GM19043 (cell line): Measurements from ENCODE around the gene MROH7.

Experiments
- ATAC-seq: cut with Tn5 transposase; IDR thresholded peaks from one replicate; pipeline ENCODE4 v1.9.1; 2021; ENCODE audit warnings: low read depth; ENCODE audit not compliant: unreplicated experiment

MROH7 gene

DNA sequence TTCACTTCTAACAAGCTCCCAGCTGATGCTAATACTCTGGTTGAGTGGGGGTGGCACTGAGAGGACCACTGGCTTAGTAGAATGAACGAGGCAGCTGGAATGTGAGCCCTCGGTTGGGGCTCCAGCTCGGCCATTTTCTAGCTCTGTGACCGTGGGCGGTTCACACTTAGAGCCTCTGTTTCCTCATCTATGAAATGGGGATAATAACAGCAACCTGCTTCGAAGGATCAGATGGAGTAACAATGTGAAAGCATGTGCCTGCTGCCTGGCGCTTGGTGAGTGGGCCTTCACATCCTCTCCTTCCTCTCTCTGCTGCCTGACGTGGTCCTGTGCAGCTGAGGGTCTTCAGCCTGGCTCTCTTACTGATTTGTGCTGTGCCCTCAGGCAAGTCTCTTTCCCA is 53.2 kb downstream of the MROH7 start:
- ATAC-seq = no peak

DNA sequence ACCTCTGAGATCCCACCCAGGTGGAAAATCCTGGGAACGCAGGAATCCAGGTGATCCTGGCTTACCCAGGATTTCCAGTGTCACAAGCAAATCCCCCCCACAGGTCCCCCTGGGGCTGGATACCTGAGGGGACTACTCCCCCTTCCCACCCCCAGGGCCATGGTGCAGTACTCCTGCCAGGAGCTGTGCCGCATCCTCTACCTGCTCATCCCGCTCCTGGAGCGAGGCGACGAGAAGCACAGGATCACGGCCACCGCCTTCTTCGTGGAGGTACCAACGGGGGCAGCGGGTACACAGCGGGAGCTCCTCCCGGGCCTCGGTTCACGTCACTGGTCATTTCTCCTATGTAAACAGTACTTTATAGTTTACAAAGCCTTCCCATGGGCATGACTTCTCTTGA is 53.6 kb downstream of the MROH7 start:
- ATAC-seq = no peak

DNA sequence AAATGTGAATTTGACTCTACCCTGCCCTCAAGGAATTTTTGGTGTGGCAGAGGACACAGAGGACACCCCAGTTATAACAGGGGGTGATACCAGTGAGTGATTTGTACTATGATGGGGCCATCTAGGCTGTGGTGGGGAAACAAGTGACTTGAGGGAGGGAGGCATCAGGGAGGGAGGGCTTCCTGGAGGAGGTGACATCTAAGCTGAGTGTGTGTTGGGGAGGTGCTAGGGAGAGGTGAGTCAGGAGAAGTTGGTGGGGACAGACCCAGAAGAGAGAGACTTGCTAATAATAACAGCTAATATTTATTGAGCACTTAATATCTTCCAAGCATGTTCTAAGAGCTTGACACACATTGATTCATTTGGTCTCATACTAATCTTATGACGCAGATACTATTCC is 54.2 kb downstream of the MROH7 start:
- no peak for ATAC-seq

DNA sequence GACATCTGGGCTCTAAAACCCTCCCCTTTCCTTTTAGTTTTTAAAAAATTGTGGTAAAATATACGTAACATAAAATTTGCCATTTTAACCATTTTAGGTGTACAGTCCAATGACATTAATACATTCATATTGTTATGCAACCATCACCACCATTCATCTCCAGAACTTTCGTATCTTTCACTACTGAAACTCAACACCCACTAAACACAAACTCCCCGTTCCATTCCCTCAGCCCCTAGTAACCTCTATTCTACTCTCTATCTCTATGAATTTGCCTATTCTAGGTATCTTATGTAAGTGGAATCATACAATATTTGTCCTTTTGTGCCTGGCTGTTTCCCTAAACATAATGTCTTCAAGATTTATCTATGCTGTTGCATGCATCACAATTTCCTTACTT is 54.7 kb downstream of the MROH7 start:
- ATAC-seq = no peak

DNA sequence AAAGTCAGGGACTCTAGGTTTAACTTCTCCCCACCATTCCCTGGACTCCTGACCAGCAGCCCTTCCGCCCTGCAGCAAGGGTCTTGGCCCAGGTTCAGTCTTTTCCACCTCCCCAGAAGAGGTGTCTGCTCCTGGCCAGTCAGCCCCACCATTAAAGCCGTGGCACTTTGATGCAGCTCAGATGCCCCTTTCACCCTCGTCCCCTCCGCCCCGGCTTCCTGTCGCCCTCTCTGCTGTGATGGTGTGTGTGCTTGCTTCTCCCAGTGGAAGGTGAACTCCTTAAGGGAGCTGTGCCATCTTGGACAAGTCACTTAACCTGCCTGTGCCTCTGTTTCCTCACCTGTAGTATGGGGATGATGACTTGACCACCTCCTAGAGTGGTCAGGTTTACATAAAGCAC is 56.3 kb downstream of the MROH7 start:
- ATAC-seq = no peak

DNA sequence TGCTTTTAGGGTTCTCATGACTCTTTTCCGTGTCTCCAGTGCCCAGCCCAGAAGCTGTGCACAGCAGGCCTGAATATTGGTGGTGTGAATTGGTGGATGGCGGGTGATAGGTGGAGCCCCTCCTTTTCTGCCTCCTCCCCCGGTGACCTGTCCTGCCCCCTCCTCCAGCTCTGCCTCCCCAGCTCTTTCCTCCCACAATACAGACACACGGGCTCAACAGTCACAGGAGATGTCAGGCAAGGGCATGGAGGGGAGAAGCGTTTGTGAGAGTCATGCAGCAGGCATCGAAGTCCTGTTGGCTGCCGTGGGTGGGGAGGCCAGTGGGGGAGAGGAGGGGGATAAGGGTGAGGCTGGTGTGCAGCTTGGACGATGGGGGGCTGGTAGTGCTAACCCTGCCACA is 56.8 kb downstream of the MROH7 start:
- no peak for ATAC-seq

DNA sequence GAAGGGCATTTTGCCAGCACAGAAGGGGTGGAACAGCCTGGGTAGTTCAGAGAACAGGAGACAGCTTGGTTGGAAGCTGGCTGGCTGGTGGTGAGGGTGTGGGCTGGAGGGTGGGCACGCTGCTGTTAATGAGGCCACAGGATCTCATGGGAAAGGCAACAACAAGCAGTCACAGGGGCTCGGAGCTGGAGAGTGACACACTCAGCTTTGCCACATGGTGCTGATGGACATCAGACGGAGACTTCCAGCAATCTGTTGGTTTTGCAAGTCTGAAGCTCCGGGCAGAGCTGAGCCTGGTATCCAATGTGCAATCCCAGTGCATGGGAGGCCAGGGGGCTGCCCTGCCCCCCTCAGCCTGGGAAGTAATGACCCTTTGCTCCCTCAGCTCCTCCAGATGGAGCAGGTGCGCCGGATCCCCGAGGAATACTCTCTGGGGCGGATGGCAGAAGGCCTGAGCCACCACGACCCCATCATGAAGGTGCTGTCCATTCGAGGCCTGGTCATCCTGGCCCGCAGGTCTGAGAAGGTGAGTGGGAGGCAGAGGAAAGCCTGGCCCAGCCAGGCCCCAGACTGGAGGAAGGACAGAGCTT is 58.4 kb downstream of the MROH7 start:
- ATAC-seq = no peak

DNA sequence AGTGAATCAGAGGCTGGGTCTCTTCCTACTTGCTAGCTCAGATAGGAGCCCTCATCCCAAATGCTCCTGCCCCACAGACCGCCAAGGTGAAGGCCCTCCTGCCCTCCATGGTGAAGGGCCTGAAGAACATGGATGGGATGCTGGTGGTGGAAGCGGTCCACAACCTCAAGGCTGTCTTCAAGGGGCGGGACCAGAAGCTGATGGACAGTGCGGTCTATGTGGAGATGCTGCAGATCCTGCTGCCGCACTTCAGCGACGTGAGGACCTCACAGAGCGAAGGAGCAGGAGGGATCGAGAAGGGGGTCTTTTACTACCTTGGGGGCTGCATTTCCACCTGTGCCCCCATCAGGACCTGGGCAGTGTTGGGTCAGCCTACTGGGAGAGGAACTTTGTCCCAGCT is 59.5 kb downstream of the MROH7 start:
- ATAC-seq = no peak

DNA sequence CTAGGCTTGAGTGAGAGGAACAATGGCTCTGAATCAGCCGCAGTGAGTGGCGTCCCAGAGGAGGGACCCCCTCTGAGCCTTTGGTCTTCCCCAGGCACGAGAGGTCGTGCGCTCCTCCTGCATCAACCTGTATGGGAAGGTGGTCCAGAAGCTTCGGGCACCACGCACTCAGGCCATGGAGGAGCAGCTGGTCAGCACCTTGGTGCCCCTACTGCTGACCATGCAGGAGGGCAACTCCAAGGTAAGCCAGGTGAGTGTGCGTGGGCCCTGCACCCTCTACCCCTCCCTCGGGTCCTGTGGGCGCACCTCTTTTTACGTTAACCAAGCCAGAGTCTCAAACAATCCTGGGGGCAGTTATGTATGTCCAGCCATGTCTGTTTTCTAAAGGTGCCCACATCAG is 60.4 kb downstream of the MROH7 start:
- ATAC-seq = no peak

DNA sequence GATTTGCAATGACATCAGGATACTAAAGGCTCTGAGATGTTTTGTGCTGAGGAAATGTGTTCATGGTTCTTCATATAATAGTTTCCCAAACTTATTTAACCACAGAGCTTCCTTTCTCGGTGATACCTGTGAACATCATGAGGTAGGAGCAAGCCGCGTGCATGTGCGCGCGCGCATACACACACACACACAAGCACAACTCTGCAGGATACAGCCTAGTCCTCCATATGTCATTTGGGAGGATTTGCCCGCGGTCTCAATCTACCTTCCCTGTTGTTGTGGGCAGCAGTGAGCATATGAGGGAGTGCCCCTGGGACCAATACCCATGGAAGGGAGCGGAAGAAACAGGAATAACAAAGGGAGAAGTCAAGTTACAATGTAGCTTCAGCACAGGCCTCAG is 61.9 kb downstream of the MROH7 start:
- ATAC-seq = no peak

DNA sequence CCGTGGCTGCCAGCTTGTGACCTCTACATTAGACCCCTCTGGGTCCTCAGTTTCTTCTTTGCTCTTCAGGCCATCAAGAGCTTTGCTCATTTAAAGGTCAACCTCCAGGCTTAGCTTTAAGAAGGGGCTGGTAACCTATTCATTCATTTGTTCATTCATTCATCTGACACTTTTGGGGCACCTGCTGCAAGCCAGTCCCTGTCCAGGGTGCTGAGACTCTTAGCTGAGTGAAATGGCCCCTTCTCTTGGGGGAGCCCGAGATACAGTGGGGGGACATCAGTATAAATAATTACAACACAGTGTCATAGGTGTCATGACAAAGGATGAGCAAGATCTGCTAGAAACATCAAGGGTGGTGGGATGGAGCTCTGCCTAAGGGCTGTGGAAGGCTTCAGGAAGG is 63.6 kb downstream of the MROH7 start:
- no peak for ATAC-seq

DNA sequence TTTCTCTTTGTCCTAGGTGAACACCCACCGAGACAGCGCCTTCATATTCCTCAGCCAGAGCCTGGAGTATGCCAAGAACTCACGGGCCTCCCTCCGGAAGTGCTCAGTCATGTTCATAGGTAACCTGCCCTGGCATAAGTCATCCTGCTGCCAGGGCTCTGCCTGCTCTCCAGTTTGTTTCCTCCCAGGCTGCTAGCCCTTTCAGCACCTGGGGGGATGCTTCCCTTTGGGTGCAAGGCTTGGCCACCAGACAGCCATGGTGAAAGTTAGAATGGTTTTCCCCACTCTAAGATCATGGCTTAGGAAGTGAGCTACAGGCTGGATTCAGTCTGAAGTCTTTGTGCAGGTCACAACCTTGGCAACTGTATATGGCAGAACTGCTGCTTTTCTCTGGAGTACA is 64.8 kb downstream of the MROH7 start:
- ATAC-seq = no peak

DNA sequence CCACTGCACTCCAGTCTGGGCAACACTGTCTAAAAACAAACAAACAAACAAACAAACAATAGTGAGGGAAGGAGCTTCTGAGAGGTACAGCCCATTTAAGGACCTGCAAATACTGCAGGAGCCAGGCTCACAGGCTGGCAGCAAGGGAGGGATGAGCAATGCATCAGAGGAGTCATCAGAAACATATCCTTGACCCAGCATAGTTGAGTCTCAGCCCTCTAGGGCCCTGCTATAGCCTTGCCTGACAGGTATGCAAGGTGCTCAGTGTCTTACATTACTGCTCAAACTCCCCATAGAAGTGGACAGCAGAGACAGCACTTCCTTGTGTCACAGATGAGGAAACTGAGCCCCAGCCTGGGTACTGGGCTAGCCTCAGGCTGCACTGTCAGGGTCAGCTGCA is 66.8 kb downstream of the MROH7 start:
- no peak for ATAC-seq

DNA sequence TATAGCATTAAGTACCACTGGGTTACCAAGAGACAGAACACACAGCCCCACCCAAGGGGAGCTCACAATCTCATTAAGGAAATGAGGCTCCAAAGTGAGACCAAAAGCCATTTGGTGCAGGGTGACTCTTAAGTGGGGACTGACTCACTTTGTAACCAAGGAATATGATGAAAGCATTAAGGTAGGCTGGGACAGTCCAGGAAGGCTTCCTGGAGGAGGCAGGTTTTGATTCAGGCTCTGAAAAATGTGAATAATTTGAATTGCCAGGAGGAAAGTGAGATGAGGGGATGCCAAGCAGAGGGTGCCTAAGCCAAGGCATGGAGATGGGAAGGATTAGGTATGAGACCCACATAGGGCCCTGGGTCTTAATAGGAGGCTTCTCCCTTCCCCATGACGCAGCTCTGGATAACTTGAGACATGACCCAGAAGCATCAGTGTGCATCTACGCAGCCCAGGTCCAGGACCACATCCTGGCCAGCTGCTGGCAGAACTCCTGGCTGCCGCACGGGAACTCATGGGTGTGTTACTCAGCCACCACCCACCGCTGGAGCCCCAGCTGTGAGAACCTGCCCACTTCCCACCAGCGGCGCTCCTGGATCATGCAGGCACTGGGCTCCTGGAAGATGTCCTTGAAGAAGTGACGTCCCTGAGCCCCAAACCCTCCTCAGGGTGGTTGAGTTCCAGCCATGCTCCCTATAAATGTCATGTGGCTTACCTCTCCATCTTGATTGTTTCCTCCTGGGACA is 68.1 kb downstream of the MROH7 start:
- no peak for ATAC-seq

DNA sequence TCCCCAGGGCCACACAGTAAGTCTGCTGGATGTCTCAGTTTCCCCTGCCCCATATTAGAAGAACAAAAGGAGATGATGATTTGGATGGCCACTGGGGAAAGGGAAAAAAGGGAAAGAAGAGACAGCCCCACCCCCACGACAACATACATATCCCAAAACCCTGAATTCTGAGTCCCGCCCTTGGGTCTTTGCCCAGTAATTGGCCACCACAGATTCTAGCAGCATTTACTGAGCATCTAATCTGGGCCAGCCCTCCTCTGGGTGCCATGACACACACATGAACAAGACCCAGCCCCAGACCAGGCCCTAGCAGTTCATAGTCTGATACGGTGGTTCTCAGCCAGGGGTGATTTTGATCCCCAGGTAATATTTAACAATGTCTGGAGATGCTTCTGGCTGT is 68.8 kb downstream of the MROH7 start:
- ATAC-seq = no peak

DNA sequence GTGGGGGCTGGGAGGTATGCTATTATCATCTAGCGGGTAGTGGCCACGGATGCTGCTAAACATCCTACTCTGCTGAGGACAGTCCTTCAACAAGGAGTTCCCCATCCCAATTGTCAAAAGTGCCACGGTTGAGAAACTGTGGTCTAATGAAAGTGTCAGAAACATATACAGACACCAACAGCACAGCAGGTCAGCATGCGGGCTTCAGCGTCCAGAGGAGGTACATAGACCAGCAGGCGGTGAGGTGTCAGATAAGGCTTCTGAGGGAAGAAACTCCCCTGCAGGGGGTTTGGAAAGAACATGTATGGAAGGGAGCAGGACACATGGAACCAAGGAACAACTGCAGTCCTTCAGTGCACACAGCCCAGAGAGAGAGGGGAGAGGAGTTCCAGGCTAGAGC is 69.3 kb downstream of the MROH7 start:
- ATAC-seq = no peak

DNA sequence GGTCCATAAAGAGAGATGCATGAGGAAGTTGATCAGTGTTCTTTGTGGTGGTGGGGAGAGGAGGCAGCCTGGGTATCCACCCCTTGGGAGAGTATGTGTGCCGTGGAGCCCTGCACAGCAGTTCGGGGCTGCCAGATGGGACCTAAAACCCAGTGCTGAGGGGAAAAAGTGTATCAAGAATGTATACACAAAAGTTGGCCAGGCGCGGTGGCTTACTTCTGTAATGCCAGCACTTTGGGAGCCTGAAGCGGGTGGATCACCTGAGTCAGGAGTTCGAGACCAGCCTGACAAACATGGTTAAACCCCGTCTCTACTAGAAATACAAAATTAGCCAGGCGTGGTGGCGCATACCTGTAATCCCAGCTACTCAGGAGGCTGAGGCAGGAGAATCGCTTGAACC is 70.0 kb downstream of the MROH7 start:
- ATAC-seq = no peak

DNA sequence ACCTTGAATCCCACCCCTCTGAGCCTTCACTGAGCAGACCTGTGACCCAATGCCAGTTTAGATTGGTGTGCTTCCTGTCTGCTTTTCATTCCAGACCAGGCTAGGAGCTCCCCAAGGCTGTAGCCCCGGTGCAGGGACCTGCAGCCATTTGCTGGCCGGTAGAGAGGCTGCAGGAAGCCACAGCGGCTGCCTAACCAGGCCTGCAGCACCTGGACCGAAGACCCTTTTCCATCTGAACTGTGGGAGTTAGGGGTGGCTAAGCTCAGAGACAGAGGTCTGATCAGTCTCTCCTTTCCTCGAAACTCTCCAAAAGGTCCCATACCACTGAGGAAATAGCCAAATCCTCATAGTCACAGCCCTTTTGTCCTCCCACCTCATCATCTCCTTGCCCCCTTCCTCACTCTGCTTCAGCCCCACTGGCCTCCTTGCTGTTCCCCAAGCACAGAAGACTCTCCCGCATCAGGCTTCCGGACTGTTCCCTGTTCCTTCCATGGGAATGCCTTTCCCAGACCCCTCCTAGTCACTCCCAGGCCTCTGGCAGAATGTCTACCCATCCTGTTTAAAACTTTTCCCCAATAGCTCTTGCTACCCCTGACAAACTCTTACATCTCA is 73.4 kb downstream of the MROH7 start:
- ATAC-seq = no peak

DNA sequence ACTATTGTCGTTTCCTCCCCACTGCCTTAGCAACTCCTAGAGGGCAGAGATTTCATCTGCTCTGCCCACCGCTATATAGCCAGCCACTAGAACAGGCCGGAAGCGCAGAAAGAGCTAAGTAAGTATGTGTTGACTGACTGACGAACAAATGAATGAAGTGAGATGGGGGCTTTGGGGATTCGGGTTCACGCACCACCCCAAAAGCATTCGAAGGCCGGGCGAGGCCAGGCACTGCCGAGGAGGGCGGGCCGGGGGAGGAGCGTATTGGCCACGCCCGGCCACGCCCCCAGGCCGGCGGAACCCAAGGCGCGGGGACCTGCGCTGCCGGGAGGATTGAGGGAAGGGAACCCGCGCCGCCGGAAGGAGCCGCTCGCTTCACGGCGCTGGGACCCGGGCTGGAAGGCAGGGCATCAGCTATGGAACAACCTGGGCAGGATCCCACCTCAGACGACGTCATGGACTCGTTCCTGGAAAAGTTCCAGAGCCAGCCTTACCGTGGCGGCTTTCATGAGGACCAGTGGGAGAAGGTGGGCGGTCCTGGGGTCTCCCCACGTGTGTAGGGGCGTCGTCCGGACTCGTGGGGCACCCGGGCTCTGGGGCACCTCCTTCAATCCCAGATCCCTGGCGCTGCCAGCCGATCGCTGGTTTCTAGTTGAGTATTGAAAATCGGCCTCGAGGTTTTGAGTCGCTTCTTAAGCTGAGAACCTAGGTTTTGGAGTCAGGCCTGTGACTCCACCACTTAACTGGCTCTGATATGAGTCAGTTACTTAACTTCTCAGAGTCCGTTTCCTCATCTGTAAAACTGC is 74.1 kb downstream of the MROH7 start, which contains the start of gene TTC4:
TSS of gene TTC4 (plus strand) at position 369 of the 806 bp plus-strand sequence. CDS start at position 417, 48 bp downstream.
- peak; percentile 96 for ATAC-seq

DNA sequence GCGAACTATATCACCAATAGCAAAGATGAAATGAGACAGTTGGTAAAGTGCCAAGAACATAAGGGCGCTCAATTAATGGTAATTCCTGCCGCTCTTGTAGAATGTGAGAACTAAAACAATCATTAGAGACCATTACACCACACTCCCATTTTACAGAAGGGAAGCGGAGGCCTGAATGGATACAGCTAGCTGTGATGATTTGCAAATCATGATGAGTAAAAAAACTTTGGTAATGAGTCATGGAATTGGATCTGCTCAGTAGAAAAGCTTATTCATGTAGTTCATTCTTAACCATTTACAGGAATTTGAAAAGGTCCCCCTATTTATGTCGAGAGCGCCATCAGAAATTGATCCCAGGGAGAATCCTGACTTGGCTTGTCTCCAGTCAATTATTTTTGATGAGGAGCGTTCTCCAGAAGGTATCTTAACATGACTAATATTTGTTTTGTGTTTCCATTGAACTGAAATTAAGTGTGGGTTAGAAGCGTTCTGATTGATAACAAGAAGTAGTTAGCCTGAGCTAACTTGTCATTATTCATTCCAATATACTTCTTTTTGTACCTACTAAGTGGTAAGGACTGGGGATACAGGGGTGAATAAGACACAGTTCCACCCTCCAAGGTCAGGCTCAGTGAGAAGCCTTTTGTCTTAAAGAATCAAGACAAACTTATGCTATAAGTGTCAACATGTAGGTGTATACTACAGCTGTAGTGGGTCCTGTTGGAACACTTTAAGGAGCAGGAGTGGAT is 74.9 kb downstream of the MROH7 start:
- ATAC-seq = no peak

DNA sequence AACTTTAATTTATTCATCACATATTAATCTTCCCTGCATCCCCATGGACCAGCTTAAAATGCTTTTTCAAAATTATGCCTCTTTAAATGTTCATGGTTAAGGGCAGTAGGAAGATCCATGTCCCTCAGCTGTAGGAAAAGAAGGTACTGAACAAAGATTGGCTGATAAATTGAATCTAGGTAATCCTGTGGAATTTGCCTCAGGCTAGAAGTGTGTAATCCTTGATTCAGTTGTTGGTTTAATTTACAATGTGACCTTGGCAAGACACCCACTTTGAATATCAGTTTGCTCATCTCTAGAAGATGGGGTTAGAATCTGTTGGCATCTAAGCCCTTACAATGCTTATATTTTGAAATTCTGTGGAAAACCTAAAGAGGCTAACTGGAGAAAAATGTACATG is 80.1 kb downstream of the MROH7 start:
- no peak for ATAC-seq
